GM13976 (cell line): Measurements from ENCODE around the gene PNPLA7.
A peak's percentile ranks its signal among the peaks of the same experiment; 100 is the strongest.

Experiments
- DNase-seq: peaks from one replicate; pipeline ENCODE4 v3.0.0; 2012; ENCODE audit warnings: low spot score
- in situ Hi-C: fragments of 300-500 bp; cut with MboI; formaldehyde crosslinking; loops from one replicate; pipeline ENCODE4 v1.12.0; 2022; ENCODE audit warnings: low sequenced_read_pairs, mixed read lengths, inconsistent platforms; ENCODE audit not compliant: unreplicated experiment
- TF ChIP-seq, protein P1 (sequence below): IDR thresholded peaks from 2 replicates; pipeline ENCODE4 v1.5.1; 2012; ENCODE audit warnings: borderline replicate concordance, mild to moderate bottlenecking; ENCODE audit not compliant: insufficient read depth; ENCODE audit errors: extremely low read depth, missing control alignments, control extremely low read depth

PNPLA7 gene

DNA sequence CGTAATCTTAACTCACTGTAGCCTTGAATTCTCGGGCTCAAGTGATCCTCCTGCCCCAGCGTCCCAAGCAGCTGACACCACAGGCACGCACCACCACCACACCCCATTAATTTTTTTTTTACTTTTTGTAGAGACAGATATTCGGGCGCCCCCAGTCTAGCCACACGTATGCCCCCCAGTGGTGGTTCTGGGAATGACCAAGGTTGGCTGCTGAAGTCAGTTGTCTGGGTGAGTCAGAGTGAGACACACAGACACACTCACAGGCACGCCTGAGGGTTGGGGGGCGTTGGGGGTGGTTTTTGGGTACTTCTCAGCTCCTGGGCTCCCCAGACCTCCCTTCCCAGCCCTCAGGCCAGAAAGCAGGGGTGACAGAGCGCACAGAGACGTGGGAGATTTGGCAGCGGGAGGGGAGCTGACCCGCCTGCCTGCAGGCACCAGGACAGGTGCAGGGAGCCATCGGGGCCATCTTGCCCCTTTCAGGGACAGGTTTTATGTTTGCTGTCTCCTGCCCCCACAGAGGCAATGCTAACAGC lies 104.9 kb downstream of the PNPLA7 start:
- in situ Hi-C loops, result no loop called here
- TF ChIP-seq, protein P1, sequence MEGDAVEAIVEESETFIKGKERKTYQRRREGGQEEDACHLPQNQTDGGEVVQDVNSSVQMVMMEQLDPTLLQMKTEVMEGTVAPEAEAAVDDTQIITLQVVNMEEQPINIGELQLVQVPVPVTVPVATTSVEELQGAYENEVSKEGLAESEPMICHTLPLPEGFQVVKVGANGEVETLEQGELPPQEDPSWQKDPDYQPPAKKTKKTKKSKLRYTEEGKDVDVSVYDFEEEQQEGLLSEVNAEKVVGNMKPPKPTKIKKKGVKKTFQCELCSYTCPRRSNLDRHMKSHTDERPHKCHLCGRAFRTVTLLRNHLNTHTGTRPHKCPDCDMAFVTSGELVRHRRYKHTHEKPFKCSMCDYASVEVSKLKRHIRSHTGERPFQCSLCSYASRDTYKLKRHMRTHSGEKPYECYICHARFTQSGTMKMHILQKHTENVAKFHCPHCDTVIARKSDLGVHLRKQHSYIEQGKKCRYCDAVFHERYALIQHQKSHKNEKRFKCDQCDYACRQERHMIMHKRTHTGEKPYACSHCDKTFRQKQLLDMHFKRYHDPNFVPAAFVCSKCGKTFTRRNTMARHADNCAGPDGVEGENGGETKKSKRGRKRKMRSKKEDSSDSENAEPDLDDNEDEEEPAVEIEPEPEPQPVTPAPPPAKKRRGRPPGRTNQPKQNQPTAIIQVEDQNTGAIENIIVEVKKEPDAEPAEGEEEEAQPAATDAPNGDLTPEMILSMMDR, result peak; percentile 79
- peak; percentile 90 for DNase-seq

DNA sequence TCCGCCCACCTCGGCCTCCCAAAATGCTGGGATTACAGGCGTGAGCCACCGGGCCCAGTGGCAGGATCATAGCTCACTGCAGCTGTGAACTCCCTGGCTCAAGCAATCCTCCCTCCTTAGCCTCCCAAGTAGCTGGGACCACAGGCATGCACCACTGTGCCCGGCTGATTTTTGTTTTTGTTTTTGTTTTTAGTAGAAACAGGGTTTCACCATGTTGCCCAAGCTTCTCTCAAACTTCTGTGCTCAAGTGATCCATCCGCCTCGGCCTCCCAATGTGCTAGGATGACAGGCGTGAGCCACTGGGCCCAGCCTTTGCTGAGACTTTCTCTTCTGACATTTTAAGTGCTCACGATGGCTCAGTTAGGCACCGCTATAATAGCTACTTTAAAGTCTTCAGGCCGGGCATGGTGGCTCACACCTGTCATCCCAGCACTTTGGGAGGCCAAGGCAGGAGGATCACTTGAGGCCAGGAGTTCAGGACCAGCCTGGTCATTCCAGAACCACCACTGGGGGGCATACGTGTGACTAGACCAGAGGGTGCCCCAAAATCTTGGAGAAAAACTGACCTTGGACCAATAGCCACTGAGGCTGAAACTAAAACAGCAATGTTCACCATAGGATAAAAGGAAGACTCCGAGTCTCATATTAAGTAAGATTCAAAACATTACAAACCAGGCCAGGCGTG lies 106.0 kb downstream of the PNPLA7 start:
- in situ Hi-C loops, result no loop called here
- DNase-seq, result no peak
- TF ChIP-seq, protein P1, result no peak

DNA sequence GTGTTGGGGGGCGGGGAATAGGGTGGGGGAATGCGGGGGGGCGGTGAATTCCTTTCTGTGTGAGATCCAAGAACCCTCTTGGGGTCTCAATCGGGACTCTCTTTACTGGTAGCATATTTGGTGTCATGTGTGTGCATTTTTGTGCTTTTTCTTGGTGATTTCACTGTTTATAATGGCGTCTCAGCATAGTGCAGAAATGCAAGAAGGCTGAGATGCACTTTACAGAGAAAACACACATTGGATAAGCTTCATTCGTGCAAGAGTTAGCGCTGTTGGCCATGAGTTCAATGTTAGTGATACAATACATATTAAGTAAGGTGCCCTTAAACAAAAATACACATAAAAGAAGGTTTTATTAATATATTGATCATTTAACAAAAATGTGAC lies 108.3 kb downstream of the PNPLA7 start:
- in situ Hi-C loops, result no loop called here
- no peak for DNase-seq
- TF ChIP-seq, protein P1, result no peak

DNA sequence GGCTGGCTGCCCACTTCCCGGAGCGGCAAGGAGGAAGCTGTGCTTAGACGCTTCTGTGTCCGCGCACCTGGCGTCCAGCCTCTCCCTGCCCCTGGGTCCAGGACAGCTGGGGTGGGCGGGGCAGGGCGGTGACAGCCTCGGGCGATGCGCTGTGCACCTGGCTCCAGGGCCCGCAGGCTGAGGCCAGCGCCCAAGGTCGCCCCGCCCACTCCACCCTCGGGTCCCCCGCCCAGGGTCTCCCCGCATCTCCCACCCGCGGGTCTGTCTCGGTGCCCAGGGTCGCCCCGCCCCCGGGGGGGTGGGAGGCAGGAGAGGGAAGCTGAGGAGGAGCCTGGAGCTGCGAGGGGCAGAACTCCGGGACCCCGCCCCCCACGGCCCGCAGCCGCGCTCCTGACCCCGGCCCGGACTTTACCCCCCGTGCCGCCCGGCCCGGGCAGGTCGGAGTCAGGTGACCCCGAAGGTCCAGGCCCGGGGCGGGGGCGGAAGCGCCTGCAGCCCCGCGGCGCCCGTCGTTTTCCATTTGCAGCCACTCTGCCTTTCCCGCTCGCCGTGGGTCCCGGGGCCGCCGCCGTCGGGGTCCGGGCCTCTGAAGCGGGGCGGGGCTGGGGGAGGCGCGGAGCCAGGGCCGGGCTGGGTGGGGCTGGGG lies 108.8 kb downstream of the PNPLA7 start, which contains the start of gene ENTPD8:
ENTPD8 (minus strand) TSS at position 69 of the 646 bp plus-strand sequence. CDS start 3,072 bp downstream, outside the sequence.
- in situ Hi-C loops, result no loop called here
- peak; percentile 67 for DNase-seq
- TF ChIP-seq, protein P1, result no peak

DNA sequence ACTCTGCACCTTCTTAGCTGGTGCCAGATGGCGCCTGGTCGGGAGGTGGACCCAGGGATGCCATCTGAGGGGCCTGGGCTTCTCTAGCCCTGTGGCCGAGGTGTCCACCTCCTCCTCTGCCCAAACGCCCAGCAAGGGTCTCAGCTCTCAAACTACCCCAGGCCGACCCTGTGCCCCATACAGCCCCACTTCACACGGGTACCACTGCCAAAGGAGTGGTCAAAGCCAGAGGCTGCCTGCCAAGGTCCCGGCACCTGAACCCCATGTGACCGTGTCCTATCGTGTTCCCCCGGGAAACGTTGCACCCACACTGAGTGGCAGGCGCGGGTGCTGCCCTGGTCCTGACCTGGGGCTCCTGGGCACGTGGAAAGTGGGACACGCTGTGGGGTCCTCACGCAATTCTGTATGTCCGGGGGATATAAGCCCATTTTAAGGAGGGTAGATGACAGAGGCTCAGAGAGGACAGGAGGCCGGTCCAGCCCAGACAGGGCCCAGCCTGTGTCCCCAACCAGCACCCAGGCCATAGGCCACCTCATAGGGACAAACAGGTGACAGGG lies 111.0 kb downstream of the PNPLA7 start:
- TF ChIP-seq, protein P1, result no peak
- in situ Hi-C loops, result no loop called here
- no peak for DNase-seq

DNA sequence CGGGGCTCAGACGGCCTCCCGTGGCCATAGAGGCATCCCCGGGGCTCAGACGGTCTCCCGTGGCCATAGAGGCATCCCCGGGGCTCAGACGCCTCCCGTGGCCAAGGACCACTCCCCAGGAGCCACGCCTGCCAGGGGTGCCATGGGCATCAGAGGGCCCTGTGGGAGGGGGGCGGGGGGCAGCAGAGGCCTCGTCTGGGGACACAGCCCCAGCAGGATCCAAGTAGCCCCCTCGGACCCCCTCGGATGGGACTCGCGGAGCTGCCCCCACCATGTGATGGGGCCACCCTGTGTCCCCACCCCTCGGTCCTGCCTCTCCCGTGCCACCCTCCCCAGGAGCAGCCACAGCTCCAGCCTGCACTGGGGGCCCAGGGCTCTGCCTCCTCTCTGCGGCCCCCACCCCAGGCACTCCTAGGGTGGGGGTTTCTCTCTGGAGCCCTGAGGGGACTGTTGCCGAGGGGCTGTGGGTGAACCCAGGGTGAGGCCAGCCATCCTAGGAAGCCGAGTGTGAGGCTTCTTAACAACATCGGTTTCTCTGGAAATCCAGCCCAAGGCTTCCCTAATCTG lies 111.5 kb downstream of the PNPLA7 start:
- in situ Hi-C loops, result no loop called here
- TF ChIP-seq, protein P1, result no peak
- DNase-seq, result no peak
